Lower leg skin (tissue), 3 donors: ENCODE data around the gene TCF7L2.

Experiments
- CTCF ChIP-seq, 3 donors: fragments of 450-650 bp; IDR thresholded peaks; one replicate each; pipeline ENCODE4 v1.5.1; 2016; ENCODE audit warnings: antibody characterized with exemption in 3 of 3, mild to moderate bottlenecking in 3 of 3, moderate library complexity in 2 of 3
- POLR2A ChIP-seq, 2 donors: fragments of 450-650 bp; IDR thresholded peaks; one replicate each; pipeline ENCODE4 v1.6.1; 2016 to 2017; ENCODE audit warnings: antibody characterized with exemption in 2 of 2, mild to moderate bottlenecking in 1 of 2, moderate library complexity in 1 of 2

GRCh38 chr10:113151190-113151666, 201.2 kb downstream of the TCF7L2 start:
- no peak for TF ChIP-seq POLR2A (IDR thresholded peaks at IDR 0.05)
- no peak for TF ChIP-seq CTCF (IDR thresholded peaks at IDR 0.05)
